GM12878 (cell line): ENCODE data around the gene SPOP. TPM values are rescaled to one million over a fixed set of nuclear protein-coding genes. Genes with fewer than 3 reads are reported as not detected.

Source experiments
- ATAC-seq: fragments of 200-7000 bp; cut with Tn5 transposase; 3 replicates; pipeline ENCODE4 v1.9.1; 2020; ENCODE audit warnings: mild to moderate bottlenecking, moderate library complexity
- BruUV-seq: library from RNA; stranded (reverse); fragments of 400-500 nt; replicated peaks from 2 replicates; lab custom pipeline; 2021; lab: Mats Ljungman, UMichigan
- CTCF ChIA-PET: fragments of 300-600 bp; sonication (Branson Sonifier 250); formaldehyde crosslinking; extraction: SDS; loops from one replicate; lab custom pipeline; 2021; ENCODE audit warnings: inconsistent platforms; lab: Yijun Ruan, JAX
- POLR2A ChIA-PET: fragments of 350-600 bp; formaldehyde crosslinking; extraction: SDS; loops from one replicate; lab custom pipeline; 2021; ENCODE audit warnings: inconsistent platforms; lab: Charles Lee
- RAD21 ChIA-PET: fragments of 300-600 bp; sonication (Branson Sonifier 250); formaldehyde crosslinking; loops from one replicate; lab custom pipeline; 2023; ENCODE audit warnings: antibody characterized with exemption; ENCODE audit not compliant: unreplicated experiment; lab: Charles Lee
- SMC1A ChIA-PET: fragments of 300-600 bp; sonication (Branson Sonifier 250); formaldehyde crosslinking; loops from one replicate; lab custom pipeline; 2023; ENCODE audit not compliant: unreplicated experiment, uncharacterized antibody; lab: Charles Lee
- DNase-seq: peaks from one replicate; pipeline ENCODE4 v3.0.0-alpha.2; 2011; ENCODE audit warnings: low read depth, low spot score
- FAIRE-seq: peaks from 3 replicates; lab custom pipeline; 2011; peaks lifted over from hg19 to GRCh38; lab: Jason Lieb, UNC
- H2AFZ ChIP-seq: 2 replicates; pipeline ENCODE4 v1.6.0; 2011; ENCODE audit warnings: low read depth, low read length, control low read depth; ENCODE audit not compliant: control insufficient read depth
- H3K27ac ChIP-seq: 2 replicates; pipeline ENCODE4 v1.5.1; 2011; ENCODE audit warnings: control low read depth; ENCODE audit not compliant: control insufficient read depth, insufficient read depth
- H3K27me3 ChIP-seq, 2 experiments: replicated peaks in 1 of 2; 2 replicates each; pipeline versions ENCODE4 v1.6.0 to v1.6.1; 2011; ENCODE audit warnings: low read length in 1 of 2; ENCODE audit not compliant: control insufficient read depth in 2 of 2, insufficient read depth in 2 of 2
- H3K36me3 ChIP-seq, 2 experiments: 2 replicates each; pipeline ENCODE4 v1.5.1; 2011; ENCODE audit warnings: low read length in 1 of 2; ENCODE audit not compliant: control insufficient read depth in 2 of 2, insufficient read depth in 2 of 2
- H3K4me1 ChIP-seq: 2 replicates; pipeline ENCODE4 v1.6.1; 2011; ENCODE audit warnings: mild to moderate bottlenecking, low read length, moderate library complexity, mixed read lengths; ENCODE audit not compliant: control insufficient read depth, insufficient read depth
- H3K4me2 ChIP-seq: 2 replicates; pipeline ENCODE4 v1.6.0; 2011; ENCODE audit warnings: control low read depth; ENCODE audit not compliant: control insufficient read depth, insufficient read depth
- H3K4me3 ChIP-seq: fragments of 200-600 bp; sonication (generic); 2 replicates; pipeline ENCODE4 v1.5.1; 2016
- H3K79me2 ChIP-seq: 2 replicates; pipeline ENCODE4 v1.6.0; 2011; ENCODE audit warnings: low read length; ENCODE audit not compliant: control insufficient read depth, insufficient read depth
- H3K9ac ChIP-seq: 2 replicates; pipeline ENCODE4 v1.8.0; 2011; ENCODE audit warnings: low read length, control low read depth, mixed read lengths; ENCODE audit not compliant: control insufficient read depth, insufficient read depth
- H3K9me3 ChIP-seq: replicated peaks from 3 replicates; pipeline ENCODE4 v1.5.1; 2011; ENCODE audit warnings: mild to moderate bottlenecking, low read length; ENCODE audit not compliant: control insufficient read depth, insufficient read depth
- H4K20me1 ChIP-seq: 2 replicates; pipeline ENCODE4 v1.6.0; 2011; ENCODE audit not compliant: control insufficient read depth, insufficient read depth
- ATF7 ChIP-seq: fragments of 450-650 bp; IDR thresholded peaks from 2 replicates; pipeline ENCODE4 v1.6.1; 2016; ENCODE audit warnings: low read depth, mild to moderate bottlenecking
- CBFB ChIP-seq: IDR thresholded peaks from 2 replicates; pipeline ENCODE4 v1.6.1; 2016; ENCODE audit warnings: antibody characterized with exemption, low read depth
- CBX3 ChIP-seq: fragments of 200-600 bp; sonication (generic); IDR thresholded peaks from 2 replicates; pipeline ENCODE4 v1.6.1; 2016; ENCODE audit warnings: low read depth, borderline replicate concordance
- EED ChIP-seq: sonication (generic); IDR thresholded peaks from 2 replicates; pipeline ENCODE4 v1.6.1; 2016; ENCODE audit warnings: antibody characterized with exemption, low read depth
- EP300 ChIP-seq, 2 experiments: fragments of 150-350 bp in 1 of 2; IDR thresholded peaks; 2 replicates each; pipeline ENCODE4 v1.6.1; 2011 to 2012; ENCODE audit warnings: low read depth in 2 of 2, low read length in 2 of 2, borderline replicate concordance in 1 of 2, improper control_type of control experiment in 1 of 2, inconsistent platforms in 1 of 2; ENCODE audit not compliant: control insufficient read depth in 1 of 2
- GATAD2B ChIP-seq: fragments of 450-650 bp; conservative IDR thresholded peaks from 2 replicates; pipeline ENCODE4 v1.6.1; 2017; ENCODE audit warnings: low read depth, mild to moderate bottlenecking, moderate library complexity
- MTA2 ChIP-seq: fragments of 450-650 bp; IDR thresholded peaks from 2 replicates; pipeline ENCODE4 v1.6.1; 2016; ENCODE audit warnings: low read depth, mild to moderate bottlenecking, moderate library complexity
- RAD21 ChIP-seq: IDR thresholded peaks from 2 replicates; pipeline ENCODE4 v1.6.1; 2011; ENCODE audit warnings: mild to moderate bottlenecking, low read depth, low read length, moderate library complexity; ENCODE audit not compliant: insufficient read depth
- SMAD5 ChIP-seq: IDR thresholded peaks from 2 replicates; pipeline ENCODE4 v1.6.1; 2016; ENCODE audit warnings: antibody characterized with exemption, low read depth
- WRNIP1 ChIP-seq: IDR thresholded peaks from 2 replicates; pipeline ENCODE4 v1.6.1; 2011; ENCODE audit warnings: low read depth, low read length, improper control_type of control experiment, borderline replicate concordance
- ZNF274 ChIP-seq: IDR thresholded peaks from one replicate; pipeline ENCODE4 v1.8.0; 2011; ENCODE audit not compliant: insufficient read length, insufficient read depth
- ZZZ3 ChIP-seq: IDR thresholded peaks from 2 replicates; pipeline ENCODE4 v1.6.1; 2011; ENCODE audit warnings: low read depth; ENCODE audit not compliant: control insufficient read depth, insufficient read length
- WGBS: methylation state at CpG from one replicate; pipeline ENCODE4 v1.1.6; 2016; ENCODE audit warnings: low lambda C conversion rate; ENCODE audit not compliant: insufficient replicate concordance, insufficient coverage; ENCODE audit errors: missing lambda C conversion rate; 5-methylcytosine and 5-hydroxymethylcytosine counted together
- in situ Hi-C: fragments of 300-500 bp; cut with MboI; formaldehyde crosslinking; loops from 9 replicates; pipeline ENCODE4 v1.14.3; 2018; ENCODE audit warnings: mixed read lengths
- intact Hi-C: fragments of 100-400 bp; cut with micrococcal nuclease; formaldehyde crosslinking; loops from one replicate; pipeline ENCODE4 v1.14.2; 2022; ENCODE audit not compliant: unreplicated experiment
- polyA plus RNA-seq, 11 experiments: library from polyadenylated mRNA; depleted of rRNA in 4 of 11; unstranded in 6 of 11; stranded (reverse) in 5 of 11; fragments of >200 nt; fragmentation: Nextera tagmentation in 4 of 11; fragmentation: Illumina TruSeq in 1 of 11; extraction: Ambion mirVana in 4 of 11; extraction: Trizol in 1 of 11; gene quantifications; 1 replicate in 1 of 11; 2 replicates in 10 of 11; pipeline versions ENCODE4 v1.2.1 to v1.2.3, GENCODE V29; 2011 to 2016; ENCODE audit warnings: inconsistent platforms in 2 of 11, missing spikeins in 2 of 11, low read depth in 1 of 11
- total RNA-seq, 4 experiments: library from RNA; depleted of rRNA in 3 of 4; stranded (reverse); fragments of >200 nt in 3 of 4; fragmentation: Illumina TruSeq in 1 of 4; extraction: Trizol in 1 of 4; gene quantifications; 2 replicates each; pipeline versions ENCODE4 v1.2.1 to v1.2.3, GENCODE V29; 2013 to 2021
- TF ChIP-seq, protein P1 (sequence below): IDR thresholded peaks from 2 replicates; pipeline ENCODE4 v1.6.1; 2011; ENCODE audit warnings: mild to moderate bottlenecking, low read depth, low read length, moderate library complexity; ENCODE audit not compliant: insufficient replicate concordance
- TF ChIP-seq, protein P2 (sequence below): IDR thresholded peaks from 2 replicates; pipeline ENCODE4 v1.6.1; 2011; ENCODE audit warnings: borderline replicate concordance, low read depth, mild to moderate bottlenecking, moderate library complexity, low read length; ENCODE audit not compliant: insufficient read depth, poor library complexity, severe bottlenecking
- TF ChIP-seq, protein P3 (sequence below): IDR thresholded peaks from 2 replicates; pipeline ENCODE4 v1.6.1; 2011; ENCODE audit warnings: low read depth, mild to moderate bottlenecking, low read length, moderate library complexity, borderline replicate concordance; ENCODE audit errors: extremely low read depth
- TF ChIP-seq, protein P4 (sequence below): fragments of 450-650 bp; IDR thresholded peaks from 2 replicates; pipeline ENCODE4 v1.6.1; 2017; ENCODE audit warnings: mild to moderate bottlenecking, moderate library complexity

SPOP gene
- total and polyA plus RNA-seq, 10 of the 15 experiments (the other 5 are each of a cell fraction or from before 2014, with no cell fraction given): 35.1 to 80.4 (median 44.7) TPM

DNA sequence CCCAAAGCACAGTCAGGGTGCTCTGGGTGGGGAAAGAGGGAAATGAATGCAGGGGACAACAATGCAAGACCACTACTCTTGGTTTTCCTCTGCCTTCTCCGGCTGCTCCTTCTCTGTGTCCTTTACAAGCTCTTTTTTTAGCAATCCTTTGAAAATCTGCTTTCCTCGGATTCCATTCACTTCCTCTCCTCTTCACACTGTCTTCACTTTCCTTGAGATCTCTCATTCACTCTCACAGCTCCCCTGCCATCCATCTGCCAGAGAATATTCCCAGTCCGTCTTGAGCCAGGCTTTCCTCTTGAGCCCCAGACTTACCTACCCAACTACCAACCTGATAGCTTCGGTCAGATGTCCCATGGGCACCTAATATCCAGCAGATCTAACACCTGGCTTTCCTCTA, 11.0 kb upstream of the SPOP start:
- ATAC-seq (no peak), DNase-seq (no peak)
- SMC1A ChIA-PET: interaction anchor here (0.7 to 1.4 kb wide), 2 partner anchors 8 to 22 kb away, joined by 3 to 5 read pairs; no protein-coding TSS in a partner anchor
- Histone ChIP-seq H3K79me2 (no peaks in the 10 kb centered on the region), H3K4me2 (no peak overlapping the region), H3K27me3 (no peaks in the 10 kb centered on the region), H3K9me3 (no peaks in the 10 kb centered on the region), H4K20me1 (no peaks in the 10 kb centered on the region), H3K27ac (no peak overlapping the region)
- no TSS peak for BruUV-seq
- POLR2A ChIA-PET: interaction anchor here (0.5 kb wide), 1 partner anchor 82 kb away, joined by 5 read pairs; no protein-coding TSS in a partner anchor
- intact Hi-C loops: no loop called here
- RAD21 ChIA-PET: interaction anchor here (3.1 kb wide), 1 partner anchor 119 kb away, joined by 14 read pairs; no protein-coding TSS in a partner anchor
- 63% methylated on average over 4 of the region's 4 CpGs for WGBS
- no peak for TF ChIP-seq GATAD2B
- TF ChIP-seq EED: no peak
- TF ChIP-seq EP300 (IDR thresholded peaks at IDR 0.05; ENCODE audit: borderline replicate concordance in 1 of 2, control insufficient read depth in 1 of 2, low read depth in 2 of 2, low read length in 2 of 2): no peak
- no peak for TF ChIP-seq SMAD5
- TF ChIP-seq ZZZ3: no peak
- TF ChIP-seq CBFB: no peak
- TF ChIP-seq ZNF274: no peak
- TF ChIP-seq, protein P1, sequence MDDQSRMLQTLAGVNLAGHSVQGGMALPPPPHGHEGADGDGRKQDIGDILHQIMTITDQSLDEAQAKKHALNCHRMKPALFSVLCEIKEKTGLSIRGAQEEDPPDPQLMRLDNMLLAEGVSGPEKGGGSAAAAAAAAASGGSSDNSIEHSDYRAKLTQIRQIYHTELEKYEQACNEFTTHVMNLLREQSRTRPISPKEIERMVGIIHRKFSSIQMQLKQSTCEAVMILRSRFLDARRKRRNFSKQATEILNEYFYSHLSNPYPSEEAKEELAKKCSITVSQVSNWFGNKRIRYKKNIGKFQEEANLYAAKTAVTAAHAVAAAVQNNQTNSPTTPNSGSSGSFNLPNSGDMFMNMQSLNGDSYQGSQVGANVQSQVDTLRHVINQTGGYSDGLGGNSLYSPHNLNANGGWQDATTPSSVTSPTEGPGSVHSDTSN: no peak
- TF ChIP-seq, protein P2, sequence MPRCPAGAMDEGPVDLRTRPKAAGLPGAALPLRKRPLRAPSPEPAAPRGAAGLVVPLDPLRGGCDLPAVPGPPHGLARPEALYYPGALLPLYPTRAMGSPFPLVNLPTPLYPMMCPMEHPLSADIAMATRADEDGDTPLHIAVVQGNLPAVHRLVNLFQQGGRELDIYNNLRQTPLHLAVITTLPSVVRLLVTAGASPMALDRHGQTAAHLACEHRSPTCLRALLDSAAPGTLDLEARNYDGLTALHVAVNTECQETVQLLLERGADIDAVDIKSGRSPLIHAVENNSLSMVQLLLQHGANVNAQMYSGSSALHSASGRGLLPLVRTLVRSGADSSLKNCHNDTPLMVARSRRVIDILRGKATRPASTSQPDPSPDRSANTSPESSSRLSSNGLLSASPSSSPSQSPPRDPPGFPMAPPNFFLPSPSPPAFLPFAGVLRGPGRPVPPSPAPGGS: no peak
- no peak for TF ChIP-seq MTA2
- TF ChIP-seq CBX3: no peak
- TF ChIP-seq, protein P3, sequence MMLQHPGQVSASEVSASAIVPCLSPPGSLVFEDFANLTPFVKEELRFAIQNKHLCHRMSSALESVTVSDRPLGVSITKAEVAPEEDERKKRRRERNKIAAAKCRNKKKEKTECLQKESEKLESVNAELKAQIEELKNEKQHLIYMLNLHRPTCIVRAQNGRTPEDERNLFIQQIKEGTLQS: no peak
- no peak for TF ChIP-seq WRNIP1
- no peak for TF ChIP-seq RAD21
- no peak for TF ChIP-seq ATF7
- TF ChIP-seq, protein P4, sequence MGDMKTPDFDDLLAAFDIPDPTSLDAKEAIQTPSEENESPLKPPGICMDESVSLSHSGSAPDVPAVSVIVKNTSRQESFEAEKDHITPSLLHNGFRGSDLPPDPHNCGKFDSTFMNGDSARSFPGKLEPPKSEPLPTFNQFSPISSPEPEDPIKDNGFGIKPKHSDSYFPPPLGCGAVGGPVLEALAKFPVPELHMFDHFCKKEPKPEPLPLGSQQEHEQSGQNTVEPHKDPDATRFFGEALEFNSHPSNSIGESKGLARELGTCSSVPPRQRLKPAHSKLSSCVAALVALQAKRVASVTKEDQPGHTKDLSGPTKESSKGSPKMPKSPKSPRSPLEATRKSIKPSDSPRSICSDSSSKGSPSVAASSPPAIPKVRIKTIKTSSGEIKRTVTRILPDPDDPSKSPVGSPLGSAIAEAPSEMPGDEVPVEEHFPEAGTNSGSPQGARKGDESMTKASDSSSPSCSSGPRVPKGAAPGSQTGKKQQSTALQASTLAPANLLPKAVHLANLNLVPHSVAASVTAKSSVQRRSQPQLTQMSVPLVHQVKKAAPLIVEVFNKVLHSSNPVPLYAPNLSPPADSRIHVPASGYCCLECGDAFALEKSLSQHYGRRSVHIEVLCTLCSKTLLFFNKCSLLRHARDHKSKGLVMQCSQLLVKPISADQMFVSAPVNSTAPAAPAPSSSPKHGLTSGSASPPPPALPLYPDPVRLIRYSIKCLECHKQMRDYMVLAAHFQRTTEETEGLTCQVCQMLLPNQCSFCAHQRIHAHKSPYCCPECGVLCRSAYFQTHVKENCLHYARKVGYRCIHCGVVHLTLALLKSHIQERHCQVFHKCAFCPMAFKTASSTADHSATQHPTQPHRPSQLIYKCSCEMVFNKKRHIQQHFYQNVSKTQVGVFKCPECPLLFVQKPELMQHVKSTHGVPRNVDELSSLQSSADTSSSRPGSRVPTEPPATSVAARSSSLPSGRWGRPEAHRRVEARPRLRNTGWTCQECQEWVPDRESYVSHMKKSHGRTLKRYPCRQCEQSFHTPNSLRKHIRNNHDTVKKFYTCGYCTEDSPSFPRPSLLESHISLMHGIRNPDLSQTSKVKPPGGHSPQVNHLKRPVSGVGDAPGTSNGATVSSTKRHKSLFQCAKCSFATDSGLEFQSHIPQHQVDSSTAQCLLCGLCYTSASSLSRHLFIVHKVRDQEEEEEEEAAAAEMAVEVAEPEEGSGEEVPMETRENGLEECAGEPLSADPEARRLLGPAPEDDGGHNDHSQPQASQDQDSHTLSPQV: no peak
- TF ChIP-seq, all 136 proteins: peak for 0
- no peaks in the 10 kb centered on the region for H3K36me3 ChIP-seq
- no peak for FAIRE-seq
- no peaks in the 10 kb centered on the region for H3K4me1 ChIP-seq
- H3K4me3 ChIP-seq: no peak overlapping the region
- H3K9ac ChIP-seq: no peak overlapping the region
- in situ Hi-C loops: no loop called here
- H2AFZ ChIP-seq: no peak overlapping the region
- CTCF ChIA-PET: interaction anchor here (0.6 to 21.7 kb wide), 4 partner anchors 9 to 131 kb away, joined by 3 to 483 read pairs (median 4); partner anchors contain the start of gene NXPH3
